VCaP (cell line): Measurements from ENCODE around the gene HIVEP3.

ENCODE experiments used
- H3K27ac ChIP-seq: fragments of 450-650 bp; 2 replicates; pipeline ENCODE4 v1.5.1; 2017
- TF ChIP-seq, protein P1 (sequence below): fragments of 450-650 bp; conservative IDR thresholded peaks from 2 replicates; pipeline ENCODE4 v1.5.1; 2017; ENCODE audit warnings: mild to moderate bottlenecking, moderate library complexity

The HIVEP3 gene

GRCh38 chr1:41608211-41608610, 310.5 kb downstream of the HIVEP3 start:
- TF ChIP-seq, protein P1, sequence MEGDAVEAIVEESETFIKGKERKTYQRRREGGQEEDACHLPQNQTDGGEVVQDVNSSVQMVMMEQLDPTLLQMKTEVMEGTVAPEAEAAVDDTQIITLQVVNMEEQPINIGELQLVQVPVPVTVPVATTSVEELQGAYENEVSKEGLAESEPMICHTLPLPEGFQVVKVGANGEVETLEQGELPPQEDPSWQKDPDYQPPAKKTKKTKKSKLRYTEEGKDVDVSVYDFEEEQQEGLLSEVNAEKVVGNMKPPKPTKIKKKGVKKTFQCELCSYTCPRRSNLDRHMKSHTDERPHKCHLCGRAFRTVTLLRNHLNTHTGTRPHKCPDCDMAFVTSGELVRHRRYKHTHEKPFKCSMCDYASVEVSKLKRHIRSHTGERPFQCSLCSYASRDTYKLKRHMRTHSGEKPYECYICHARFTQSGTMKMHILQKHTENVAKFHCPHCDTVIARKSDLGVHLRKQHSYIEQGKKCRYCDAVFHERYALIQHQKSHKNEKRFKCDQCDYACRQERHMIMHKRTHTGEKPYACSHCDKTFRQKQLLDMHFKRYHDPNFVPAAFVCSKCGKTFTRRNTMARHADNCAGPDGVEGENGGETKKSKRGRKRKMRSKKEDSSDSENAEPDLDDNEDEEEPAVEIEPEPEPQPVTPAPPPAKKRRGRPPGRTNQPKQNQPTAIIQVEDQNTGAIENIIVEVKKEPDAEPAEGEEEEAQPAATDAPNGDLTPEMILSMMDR, result no peak

DNA sequence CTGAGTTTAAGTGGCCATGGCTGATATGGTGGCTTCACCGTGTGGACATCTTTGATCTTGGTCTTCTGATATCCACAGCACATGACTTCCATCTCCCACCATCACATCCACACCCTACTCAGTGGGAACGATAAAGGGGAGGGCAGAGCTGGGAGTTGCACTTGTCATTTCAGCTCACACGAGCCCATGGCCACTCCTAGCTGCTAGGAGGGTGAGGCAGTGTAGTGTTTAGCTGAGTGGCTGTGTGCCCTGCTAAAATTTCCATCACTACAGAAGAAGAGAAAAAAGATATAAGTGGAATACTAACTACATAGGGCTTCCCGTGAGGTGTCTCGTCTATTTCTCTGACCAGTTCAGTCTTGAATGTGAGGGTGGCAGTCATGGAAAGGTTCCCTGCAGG, 310.9 kb downstream of the HIVEP3 start:
- no peak overlapping the region for H3K27ac ChIP-seq
- TF ChIP-seq, protein P1, result no peak

More at GRCh38 chr1:41608211-41608610, 310.5 kb downstream of the HIVEP3 start:
- no peak overlapping the region for H3K27ac ChIP-seq

DNA sequence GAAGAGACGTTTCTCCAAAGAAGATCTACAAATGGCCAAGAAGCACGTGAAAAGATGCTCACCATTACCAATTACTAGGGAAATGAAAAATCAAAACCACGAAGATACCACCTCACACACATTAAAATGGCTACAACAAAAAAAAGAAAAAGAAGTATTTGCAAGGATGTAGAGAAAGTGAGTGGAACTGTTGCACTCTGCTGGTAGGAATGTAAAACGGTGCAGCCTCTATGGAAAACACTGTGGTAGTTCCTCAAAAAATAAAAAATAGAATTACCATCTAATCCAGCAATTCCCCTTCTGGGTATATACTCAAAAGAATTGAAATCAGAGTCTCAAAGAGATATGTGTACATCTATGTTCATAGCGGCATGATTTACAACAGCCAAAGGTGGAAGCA, 318.8 kb downstream of the HIVEP3 start:
- TF ChIP-seq, protein P1, result peak; percentile 64
- no peak overlapping the region for H3K27ac ChIP-seq

GRCh38 chr1:41598325-41598724, 320.4 kb downstream of the HIVEP3 start:
- H3K27ac ChIP-seq, result no peak overlapping the region
- TF ChIP-seq, protein P1, result no peak

GRCh38 chr1:41592451-41593125, 326.1 kb downstream of the HIVEP3 start:
- TF ChIP-seq, protein P1, result no peak
- H3K27ac ChIP-seq, result no peak overlapping the region

- TF ChIP-seq, protein P1, result no peak
- no peak overlapping the region for H3K27ac ChIP-seq
Observed at GRCh38 chr1:41591891-41592290, 326.8 kb downstream of the HIVEP3 start.

DNA sequence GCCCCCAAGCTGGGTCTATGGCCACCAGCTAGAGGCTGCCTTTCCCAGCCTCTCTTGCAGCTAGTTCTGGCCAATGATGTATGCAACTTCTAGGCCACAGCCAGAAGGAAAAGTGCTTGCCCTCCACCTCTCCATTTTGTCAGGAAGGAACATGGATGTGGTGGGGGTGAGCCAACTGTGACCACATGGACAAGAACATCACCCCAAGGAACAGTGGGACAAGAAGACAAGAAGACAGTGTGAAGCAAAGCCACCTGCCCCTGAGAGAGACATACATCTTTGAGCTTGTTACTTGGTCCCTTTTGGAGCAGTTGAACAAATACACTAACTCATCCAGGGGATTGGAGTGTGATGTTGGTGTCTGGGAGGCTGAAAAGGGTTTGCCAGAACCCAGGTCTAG, 328.4 kb downstream of the HIVEP3 start:
- TF ChIP-seq, protein P1, result no peak
- no peak overlapping the region for H3K27ac ChIP-seq
